Fibroblast of lung (primary cell): ENCODE data around the gene KRT27. TPM values are rescaled to one million over a fixed set of nuclear protein-coding genes. Genes with fewer than 3 reads are reported as not detected.

ENCODE experiments used
- DNase-seq, 2 donors: peaks; one replicate each; pipeline versions ENCODE4 v3.0.0 to v3.0.0-alpha.2; 2010; ENCODE audit warnings: low read depth in 2 of 2
- H2AFZ ChIP-seq: 2 replicates; pipeline ENCODE4 v1.5.1; 2012; ENCODE audit warnings: low read length, control low read depth, inconsistent platforms
- H3K27ac ChIP-seq: 2 replicates; pipeline ENCODE4 v1.5.1; 2011; ENCODE audit warnings: low read length, control low read depth; ENCODE audit not compliant: insufficient read depth
- H3K27me3 ChIP-seq: 2 replicates; pipeline ENCODE4 v1.5.1; 2011; ENCODE audit warnings: mild to moderate bottlenecking, low read length; ENCODE audit not compliant: control insufficient read depth, insufficient read depth
- H3K36me3 ChIP-seq: 2 replicates; pipeline ENCODE4 v1.5.1; 2011; ENCODE audit warnings: low read length; ENCODE audit not compliant: control insufficient read depth, insufficient read depth
- H3K4me1 ChIP-seq: 2 replicates; pipeline ENCODE4 v1.5.1; 2011; ENCODE audit warnings: low read length; ENCODE audit not compliant: control insufficient read depth, insufficient read depth; ENCODE audit errors: extremely low read depth
- H3K4me2 ChIP-seq: 2 replicates; pipeline ENCODE4 v1.5.1; 2011; ENCODE audit warnings: low read length, control low read depth; ENCODE audit not compliant: insufficient read depth; ENCODE audit errors: extremely low read depth
- H3K4me3 ChIP-seq, 4 experiments: fragments of 200-600 bp in 1 of 4; sonication (generic) in 1 of 4; replicated peaks in 1 of 4; 2 replicates each; pipeline ENCODE4 v1.5.1; 2011 to 2016; ENCODE audit warnings: low read length in 4 of 4, low read depth in 3 of 4, mild to moderate bottlenecking in 3 of 4, control low read depth in 2 of 4, inconsistent platforms in 1 of 4, mixed read lengths in 1 of 4; ENCODE audit not compliant: insufficient read depth in 1 of 4; ENCODE audit errors: control extremely low read depth in 1 of 4
- H3K79me2 ChIP-seq: 2 replicates; pipeline ENCODE4 v1.5.1; 2012; ENCODE audit warnings: mild to moderate bottlenecking, low read length, inconsistent platforms; ENCODE audit not compliant: control insufficient read depth, insufficient read depth
- H3K9ac ChIP-seq: 2 replicates; pipeline ENCODE4 v1.5.1; 2011; ENCODE audit warnings: mild to moderate bottlenecking, low read length, control low read depth; ENCODE audit not compliant: insufficient read depth
- H3K9me3 ChIP-seq: 2 replicates; pipeline ENCODE4 v1.5.1; 2012; ENCODE audit warnings: low read depth, low read length; ENCODE audit not compliant: control insufficient read depth, insufficient read depth
- H4K20me1 ChIP-seq: 2 replicates; pipeline ENCODE4 v1.5.1; 2011; ENCODE audit warnings: low read length; ENCODE audit not compliant: control insufficient read depth, insufficient read depth; ENCODE audit errors: extremely low read depth
- EZH2 ChIP-seq: IDR thresholded peaks from 2 replicates; pipeline ENCODE4 v1.5.1; 2012; ENCODE audit warnings: low read length, control low read depth, mild to moderate bottlenecking; ENCODE audit errors: missing control alignments
- polyA plus RNA-seq, 2 donors: library from polyadenylated mRNA; depleted of rRNA in 1 of 2; stranded (reverse) in 1 of 2; unstranded in 1 of 2; fragments of >200 nt; gene quantifications; 2 replicates each; pipeline ENCODE4 v1.2.1, GENCODE V29; 2011 to 2012; ENCODE audit warnings: missing spikeins in 1 of 2
- total RNA-seq: library from RNA; depleted of rRNA; stranded (reverse); fragments of >200 nt; gene quantifications from 2 replicates; pipeline ENCODE4 v1.2.1, GENCODE V29; 2014
- TF ChIP-seq, protein P1 (sequence below), 2 donors: IDR thresholded peaks in 1 of 2; conservative IDR thresholded peaks in 1 of 2; 1 replicate in 1 of 2; 2 replicates in 1 of 2; pipeline ENCODE4 v1.5.1; 2011 to 2012; ENCODE audit warnings: low read length in 2 of 2, control low read depth in 1 of 2, inconsistent platforms in 1 of 2, low read depth in 1 of 2, mild to moderate bottlenecking in 1 of 2

The KRT27 gene
- total and polyA plus RNA-seq, 2 donors (not counting 1 experiment from before 2014, with no cell fraction given), result not detected

DNA sequence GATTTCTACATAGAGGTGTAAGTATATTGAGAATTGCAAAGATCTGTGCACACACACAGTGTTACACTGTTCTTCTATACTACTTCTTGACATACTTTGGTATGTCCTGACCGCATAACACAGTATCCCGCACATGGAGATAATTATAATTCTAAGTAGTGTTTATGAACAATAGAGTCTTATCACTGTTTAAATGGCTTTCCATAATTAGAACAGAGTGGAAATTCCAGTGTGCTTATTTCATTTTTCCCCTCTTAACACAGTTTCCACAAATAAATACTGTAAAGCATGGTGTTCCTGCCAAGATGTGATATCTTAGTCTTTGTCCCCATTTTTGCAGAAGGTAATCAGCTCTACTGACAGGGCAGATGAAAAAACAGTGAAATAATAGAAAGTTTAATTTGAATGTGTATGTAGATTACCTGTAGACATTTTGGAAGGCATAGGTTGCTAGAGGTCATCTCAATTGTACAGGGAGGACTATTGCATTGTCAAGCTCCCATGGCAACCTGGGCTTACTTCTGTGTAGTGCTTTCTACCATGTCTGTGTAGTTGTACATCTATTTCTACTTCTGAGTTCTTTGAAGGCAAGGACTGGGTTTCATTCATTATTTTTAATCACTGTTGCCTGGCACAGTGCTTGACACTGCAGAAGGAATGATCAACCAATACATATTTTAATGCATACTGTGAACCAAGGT is 27.5 kb upstream of the KRT27 start:
- Histone ChIP-seq H3K4me1 (no peaks in the 10 kb centered on the region), H3K4me2 (no peak overlapping the region), H3K36me3 (no peaks in the 10 kb centered on the region), H3K27me3 (peaks cover 26% of the 10 kb centered on the region), H3K4me3 (no peak overlapping the region), H4K20me1 (no peaks in the 10 kb centered on the region), H3K27ac (no peak overlapping the region), H2AFZ (no peak overlapping the region), H3K79me2 (no peaks in the 10 kb centered on the region), H3K9me3 (no peaks in the 10 kb centered on the region), H3K9ac (no peak overlapping the region)
- DNase-seq, result peak in 1 of 2 donors; percentile 71
- TF ChIP-seq, protein P1, sequence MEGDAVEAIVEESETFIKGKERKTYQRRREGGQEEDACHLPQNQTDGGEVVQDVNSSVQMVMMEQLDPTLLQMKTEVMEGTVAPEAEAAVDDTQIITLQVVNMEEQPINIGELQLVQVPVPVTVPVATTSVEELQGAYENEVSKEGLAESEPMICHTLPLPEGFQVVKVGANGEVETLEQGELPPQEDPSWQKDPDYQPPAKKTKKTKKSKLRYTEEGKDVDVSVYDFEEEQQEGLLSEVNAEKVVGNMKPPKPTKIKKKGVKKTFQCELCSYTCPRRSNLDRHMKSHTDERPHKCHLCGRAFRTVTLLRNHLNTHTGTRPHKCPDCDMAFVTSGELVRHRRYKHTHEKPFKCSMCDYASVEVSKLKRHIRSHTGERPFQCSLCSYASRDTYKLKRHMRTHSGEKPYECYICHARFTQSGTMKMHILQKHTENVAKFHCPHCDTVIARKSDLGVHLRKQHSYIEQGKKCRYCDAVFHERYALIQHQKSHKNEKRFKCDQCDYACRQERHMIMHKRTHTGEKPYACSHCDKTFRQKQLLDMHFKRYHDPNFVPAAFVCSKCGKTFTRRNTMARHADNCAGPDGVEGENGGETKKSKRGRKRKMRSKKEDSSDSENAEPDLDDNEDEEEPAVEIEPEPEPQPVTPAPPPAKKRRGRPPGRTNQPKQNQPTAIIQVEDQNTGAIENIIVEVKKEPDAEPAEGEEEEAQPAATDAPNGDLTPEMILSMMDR (conservative IDR thresholded peaks at IDR 0.05 in 1 of 2, IDR thresholded peaks at IDR 0.05 in 1 of 2; ENCODE audit: low read depth in 1 of 2, low read length in 2 of 2), result no peak
- no peak for TF ChIP-seq EZH2

DNA sequence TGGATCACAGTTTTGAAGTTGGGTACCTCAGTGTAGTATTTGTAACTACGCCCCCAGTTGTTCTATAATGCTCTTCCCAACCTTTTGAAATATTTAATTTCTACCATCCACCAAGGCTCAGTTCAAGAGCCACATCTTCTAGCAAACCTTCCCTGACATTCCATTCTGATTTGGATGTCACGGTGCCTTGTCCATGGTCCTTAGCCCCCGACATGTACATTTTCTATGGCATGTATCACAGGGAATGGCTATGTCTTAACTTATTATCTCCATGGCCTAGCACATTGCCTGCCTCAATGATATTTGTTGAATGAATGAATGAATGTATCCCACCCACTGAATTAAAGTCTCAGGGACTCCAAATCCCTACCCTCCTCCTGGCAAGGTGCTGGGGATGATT is 23.8 kb upstream of the KRT27 start:
- TF ChIP-seq, protein P1 (conservative IDR thresholded peaks at IDR 0.05 in 1 of 2, IDR thresholded peaks at IDR 0.05 in 1 of 2; ENCODE audit: low read depth in 1 of 2, low read length in 2 of 2), result no peak
- no peak for TF ChIP-seq EZH2
- Histone ChIP-seq H3K27ac (no peak overlapping the region), H3K36me3 (no peaks in the 10 kb centered on the region), H3K4me1 (no peaks in the 10 kb centered on the region), H3K9ac (no peak overlapping the region), H3K27me3 (peaks cover 34% of the 10 kb centered on the region), H3K4me3 (no peak overlapping the region), H2AFZ (no peak overlapping the region), H4K20me1 (no peaks in the 10 kb centered on the region), H3K79me2 (no peaks in the 10 kb centered on the region), H3K4me2 (no peak overlapping the region), H3K9me3 (no peaks in the 10 kb centered on the region)
- DNase-seq, result no peak

DNA sequence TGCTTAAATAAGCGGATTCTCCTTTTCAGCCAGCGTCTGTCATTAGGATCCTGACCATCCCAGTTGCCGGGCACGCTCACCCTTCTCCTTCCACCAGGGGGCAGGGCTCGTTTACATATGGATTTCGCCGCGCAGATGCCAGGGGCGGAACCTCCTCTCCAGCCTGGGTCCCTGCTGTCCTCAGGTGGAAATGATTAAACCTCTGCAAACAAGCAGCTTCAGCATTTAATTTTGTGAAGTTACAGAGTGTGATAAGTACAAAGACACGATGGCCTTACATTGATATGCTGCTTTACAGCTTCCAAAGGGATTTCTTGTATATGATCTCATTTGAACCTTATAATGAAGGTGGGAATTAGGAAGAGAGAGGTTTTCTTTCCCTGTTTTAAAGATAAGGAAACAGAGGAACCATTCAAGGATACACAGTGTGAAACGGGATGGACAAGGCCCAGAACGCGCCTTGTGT is 21.3 kb upstream of the KRT27 start:
- no peak overlapping the region for H3K27ac ChIP-seq
- peaks cover 29% of the 10 kb centered on the region for H3K27me3 ChIP-seq
- no peak overlapping the region for H3K4me3 ChIP-seq
- H2AFZ ChIP-seq, result no peak overlapping the region
- no peak overlapping the region for H3K4me2 ChIP-seq
- no peaks in the 10 kb centered on the region for H4K20me1 ChIP-seq
- TF ChIP-seq EZH2, result no peak
- TF ChIP-seq, protein P1 (conservative IDR thresholded peaks at IDR 0.05 in 1 of 2, IDR thresholded peaks at IDR 0.05 in 1 of 2; ENCODE audit: low read depth in 1 of 2, low read length in 2 of 2), result peak; percentile 89 to 91
- H3K9me3 ChIP-seq, result no peaks in the 10 kb centered on the region
- no peaks in the 10 kb centered on the region for H3K36me3 ChIP-seq
- peak; percentile 52 to 64 for DNase-seq
- H3K79me2 ChIP-seq, result no peaks in the 10 kb centered on the region
- no peak overlapping the region for H3K9ac ChIP-seq
- no peaks in the 10 kb centered on the region for H3K4me1 ChIP-seq
